ENCODE results near the gene CHD9NB. TPM values are rescaled to one million over a fixed set of nuclear protein-coding genes. Genes with fewer than 3 reads are reported as not detected.

The CHD9NB gene
- total and polyA plus RNA-seq, 5 donors from 2014 or later: not detected

Other genes with a start within 250 kb of the CHD9NB start
- gene CHD9, start 2.1 kb upstream of the CHD9NB start, total RNA-seq: 32.7 TPM
- 10 to 100 TPM; 17.6 to 24.5 (median 22.8) TPM for gene CHD9, start 2.1 kb upstream of the CHD9NB start, polyA plus RNA-seq